NCI-H2107 treated with DMSO at 0.1 percent for 48 hours (cell line): ENCODE results near the gene CTSA.

ENCODE experiments used
- DNase-seq: peaks from one replicate; lab custom pipeline; 2025; ENCODE audit not compliant: unreplicated experiment; lab: John Stamatoyannopoulos, UW

CTSA gene

DNA sequence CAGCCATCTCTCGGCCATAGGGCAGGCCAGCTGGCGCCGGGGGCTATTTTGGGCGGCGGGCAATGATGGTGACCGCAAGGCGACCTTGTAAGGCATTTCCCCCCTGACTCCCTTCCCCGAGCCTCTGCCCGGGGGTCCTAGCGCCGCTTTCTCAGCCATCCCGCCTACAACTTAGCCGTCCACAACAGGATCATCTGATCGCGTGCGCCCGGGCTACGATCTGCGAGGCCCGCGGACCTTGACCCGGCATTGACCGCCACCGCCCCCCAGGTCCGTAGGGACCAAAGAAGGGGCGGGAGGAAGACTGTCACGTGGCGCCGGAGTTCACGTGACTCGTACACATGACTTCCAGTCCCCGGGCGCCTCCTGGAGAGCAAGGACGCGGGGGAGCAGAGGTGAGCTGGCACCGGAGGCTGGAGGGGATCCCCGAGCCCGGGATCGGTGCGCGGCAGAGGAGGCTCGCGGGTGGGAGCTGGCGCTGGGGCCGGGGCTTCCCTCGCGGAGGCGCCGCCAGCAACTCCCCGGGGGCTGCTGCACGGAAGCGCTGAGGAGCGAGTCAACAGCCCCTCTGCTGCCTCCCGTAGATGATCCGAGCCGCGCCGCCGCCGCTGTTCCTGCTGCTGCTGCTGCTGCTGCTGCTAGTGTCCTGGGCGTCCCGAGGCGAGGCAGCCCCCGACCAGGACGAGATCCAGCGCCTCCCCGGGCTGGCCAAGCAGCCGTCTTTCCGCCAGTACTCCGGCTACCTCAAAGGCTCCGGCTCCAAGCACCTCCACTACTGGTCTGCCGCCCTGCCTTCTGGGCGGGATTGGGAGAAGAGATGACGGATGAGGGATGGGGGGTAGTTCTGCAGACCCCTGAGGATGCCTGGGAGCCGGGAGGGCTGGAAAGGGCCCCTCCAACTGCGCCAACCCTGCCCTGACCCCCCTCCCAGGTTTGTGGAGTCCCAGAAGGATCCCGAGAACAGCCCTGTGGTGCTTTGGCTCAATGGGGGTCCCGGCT, at the start of gene CTSA, which contains the start of gene NEURL2:
TSS of gene CTSA (plus strand) at position 351 of the 999 bp plus-strand sequence. CDS start at position 585, 234 bp downstream.
TSS of gene NEURL2 (minus strand) at position 224 of the 999 bp plus-strand sequence. CDS start at position 7, 217 bp downstream.
- DNase-seq = no peak

DNA sequence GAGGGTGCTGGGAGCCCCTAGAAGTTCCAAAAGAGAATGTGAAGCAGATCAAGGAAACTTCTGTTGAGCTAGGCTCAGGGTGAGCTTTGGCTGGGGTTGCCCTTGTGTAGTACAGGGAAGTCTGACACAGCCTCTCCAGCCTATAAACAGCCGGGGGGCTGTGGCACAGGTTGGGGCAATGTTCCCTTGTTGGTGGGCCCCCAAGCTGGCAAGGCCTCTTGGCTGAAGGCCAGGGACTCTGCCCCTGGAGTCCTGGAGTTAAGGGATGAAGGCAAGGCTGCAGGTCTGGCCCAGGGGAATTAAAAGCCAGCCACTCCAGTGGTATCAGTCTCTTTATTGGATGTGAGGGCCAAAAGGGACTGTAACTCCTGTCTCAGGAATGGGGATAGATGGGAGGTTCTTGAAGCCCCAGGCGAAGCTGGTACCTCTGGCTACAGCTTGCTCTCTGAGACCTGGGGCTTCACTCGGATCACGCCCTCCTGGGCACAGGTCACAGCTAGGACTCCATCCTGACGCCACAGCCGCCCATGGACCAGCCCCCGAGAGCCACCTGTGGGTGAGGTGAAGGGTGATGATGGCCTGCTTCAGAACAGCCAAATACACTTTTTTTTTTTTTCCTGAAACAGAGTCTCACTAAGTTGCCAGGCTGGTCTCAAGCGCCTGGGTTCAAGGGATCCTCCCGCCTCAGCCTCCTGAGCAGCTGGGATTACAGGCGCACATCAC, 49.6 kb upstream of the CTSA start:
- DNase-seq = no peak

- DNase-seq = no peak
Observed at GRCh38 chr20:45842169-45842812, 48.8 kb upstream of the CTSA start.

DNA sequence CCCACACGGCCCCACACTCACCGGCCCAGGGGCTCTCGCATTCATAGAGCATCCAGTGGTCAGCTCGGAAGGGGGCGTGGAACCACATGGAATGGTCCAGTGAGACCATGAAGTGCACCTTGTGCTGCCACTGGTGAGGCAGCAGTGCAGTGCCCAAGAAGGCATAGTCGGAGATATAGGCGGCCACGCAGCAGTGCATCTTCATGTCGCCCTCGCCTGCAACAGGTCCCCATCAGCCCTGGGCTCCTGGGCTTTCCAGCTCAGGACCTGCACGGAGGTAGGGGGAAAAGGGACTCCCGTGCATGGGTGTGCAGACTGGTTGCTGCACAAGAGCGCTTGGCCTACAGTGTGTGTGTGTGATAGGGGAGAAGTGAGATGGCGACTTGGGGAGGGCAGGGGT, 47.6 kb upstream of the CTSA start:
- DNase-seq = no peak

GRCh38 chr20:45845452-45845851, 45.7 kb upstream of the CTSA start:
- no peak for DNase-seq

DNA sequence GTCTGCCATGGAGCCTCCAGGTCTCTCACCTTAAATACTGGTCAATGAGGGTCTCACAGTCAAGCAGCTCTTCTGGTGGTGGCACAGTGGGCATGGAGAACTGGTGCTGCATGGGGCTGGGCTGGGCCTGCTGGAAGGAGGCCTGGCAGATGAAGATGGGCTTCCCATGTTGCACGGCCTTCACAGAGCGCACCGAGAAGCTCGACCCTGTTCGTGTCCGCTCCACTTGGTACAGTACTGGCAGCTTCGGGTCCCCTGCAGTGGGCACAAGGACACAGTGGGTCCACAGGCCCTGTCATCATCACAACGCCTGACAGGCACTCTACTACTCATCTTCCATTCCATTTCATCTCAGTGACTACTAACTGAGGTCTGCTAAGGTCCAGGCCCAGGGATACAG, 42.7 kb upstream of the CTSA start:
- DNase-seq = no peak

DNA sequence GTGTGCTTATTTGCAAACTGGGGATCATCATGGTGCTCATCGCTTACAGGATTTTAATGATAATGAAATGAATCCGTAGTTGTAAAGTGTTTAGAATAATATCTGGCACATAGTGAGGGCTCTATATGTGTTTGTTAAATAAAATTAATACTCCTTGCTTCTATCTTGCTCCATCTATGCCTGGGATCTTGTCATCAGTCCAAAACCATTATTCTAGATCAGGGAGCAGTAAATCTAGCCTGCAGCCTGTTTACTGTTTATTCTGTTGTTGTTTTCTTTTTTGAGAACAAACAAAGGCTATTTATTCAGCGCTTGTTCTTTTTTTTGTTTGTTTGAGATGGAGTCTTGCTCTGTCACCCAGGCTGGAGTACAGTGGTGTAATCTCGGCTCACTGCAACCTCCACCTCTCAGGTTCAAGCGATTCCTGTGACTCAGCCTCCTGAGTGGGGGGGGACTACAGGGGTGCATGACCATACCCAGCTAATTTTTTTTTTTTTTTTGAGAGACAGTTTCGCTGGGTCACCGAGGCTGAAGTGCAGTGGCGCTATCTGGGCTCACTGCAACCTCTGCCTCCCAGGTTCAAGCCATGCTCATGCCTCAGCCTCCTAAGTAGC, 42.1 kb upstream of the CTSA start:
- DNase-seq = no peak

- no peak for DNase-seq
Observed at GRCh38 chr20:45850238-45850637, 40.9 kb upstream of the CTSA start.

DNA sequence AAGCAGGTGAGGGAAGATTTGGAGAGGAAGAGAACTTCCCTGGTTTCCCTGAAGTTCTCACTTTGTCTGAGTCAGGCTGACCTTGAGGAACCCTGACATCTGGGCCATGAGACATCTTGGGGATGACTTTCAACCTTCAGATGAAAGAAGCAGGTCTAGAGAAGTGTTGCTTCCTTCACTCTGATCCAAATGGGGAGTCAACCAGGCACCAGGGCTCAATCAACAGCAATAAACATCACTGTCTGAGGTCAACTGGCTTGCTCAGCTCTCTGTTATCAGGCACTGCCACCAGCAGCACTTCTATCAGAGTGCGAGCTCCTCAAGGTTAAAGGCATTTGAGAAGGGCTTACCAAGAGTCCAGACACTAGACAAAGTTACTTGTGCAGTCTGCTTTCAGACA, 40.2 kb upstream of the CTSA start:
- no peak for DNase-seq

- no peak for DNase-seq
Observed at GRCh38 chr20:45851501-45851900, 39.6 kb upstream of the CTSA start.

GRCh38 chr20:45852326-45852725, 38.8 kb upstream of the CTSA start:
- DNase-seq = no peak

DNA sequence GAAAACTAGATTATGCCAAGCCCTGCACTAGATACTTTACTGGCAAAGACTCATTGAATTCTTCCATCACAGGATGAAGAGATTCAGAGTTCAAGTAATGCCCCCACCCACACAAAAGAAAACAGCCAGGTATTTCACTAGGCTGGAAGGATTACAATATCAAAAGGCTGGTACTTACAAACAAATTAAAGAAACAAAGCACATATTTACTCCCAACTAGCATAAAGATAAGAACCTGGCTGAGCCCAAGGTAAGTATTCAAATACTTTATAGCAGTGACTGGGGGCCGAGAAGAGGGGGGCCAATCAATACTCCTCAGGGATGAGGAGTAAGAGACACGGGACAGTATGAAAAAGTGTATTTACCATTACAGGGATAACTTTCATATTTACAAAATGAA, 37.7 kb upstream of the CTSA start:
- DNase-seq = no peak

GRCh38 chr20:45857114-45857881, 33.8 kb upstream of the CTSA start, which contains the start of the genes ACOT8 and ZSWIM3:
Gene ACOT8, minus strand, starts transcription at chr20:45857392. Its CDS starts 77 bp downstream, at chr20:45857315.
Gene ZSWIM3, plus strand, starts transcription at chr20:45857614. Its CDS starts 212 bp downstream, at chr20:45857826.
- peak; percentile 97 for DNase-seq

- DNase-seq = no peak
Observed at GRCh38 chr20:45857882-45858216, 33.3 kb upstream of the CTSA start.

- DNase-seq = no peak
Observed at GRCh38 chr20:45859916-45860315, 31.2 kb upstream of the CTSA start.

DNA sequence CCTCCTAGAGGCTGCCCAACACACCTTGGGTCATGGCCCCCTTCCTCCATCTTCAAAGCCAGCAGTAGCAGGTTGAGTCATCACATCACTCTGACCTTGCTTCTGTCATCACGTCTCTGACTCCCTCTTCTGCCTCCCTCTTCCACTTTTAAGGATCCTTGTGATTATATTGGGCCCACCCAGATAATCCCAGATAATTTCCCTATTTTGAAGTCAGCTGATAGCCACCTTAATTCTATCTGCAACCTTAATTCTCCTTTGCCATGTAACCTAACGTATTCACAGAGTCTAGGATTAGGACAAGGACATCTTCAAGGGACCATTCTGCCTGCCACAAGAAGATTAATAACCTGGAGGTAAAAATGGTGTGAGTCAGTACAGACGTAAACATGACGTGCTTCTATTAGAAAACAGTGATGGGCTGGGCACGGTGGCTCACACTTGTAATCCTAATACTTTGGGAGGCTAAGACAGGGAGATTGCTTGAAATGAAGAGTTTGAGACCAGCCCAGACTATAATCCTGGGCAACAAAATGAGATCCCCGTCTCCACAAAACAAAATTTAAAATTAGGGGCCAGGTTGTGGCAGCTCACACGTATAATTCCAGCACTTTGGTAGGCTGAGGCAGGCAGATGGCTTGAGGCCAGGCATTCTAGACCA, 30.4 kb upstream of the CTSA start:
- DNase-seq = no peak

GRCh38 chr20:45861221-45862075, 29.7 kb upstream of the CTSA start:
- no peak for DNase-seq
